ENCODE data around the gene HIP1. TPM values are rescaled to one million over a fixed set of nuclear protein-coding genes. Genes with fewer than 3 reads are reported as not detected.

Gene HIP1
- total RNA-seq, 1 donor = 21.2 TPM

DNA sequence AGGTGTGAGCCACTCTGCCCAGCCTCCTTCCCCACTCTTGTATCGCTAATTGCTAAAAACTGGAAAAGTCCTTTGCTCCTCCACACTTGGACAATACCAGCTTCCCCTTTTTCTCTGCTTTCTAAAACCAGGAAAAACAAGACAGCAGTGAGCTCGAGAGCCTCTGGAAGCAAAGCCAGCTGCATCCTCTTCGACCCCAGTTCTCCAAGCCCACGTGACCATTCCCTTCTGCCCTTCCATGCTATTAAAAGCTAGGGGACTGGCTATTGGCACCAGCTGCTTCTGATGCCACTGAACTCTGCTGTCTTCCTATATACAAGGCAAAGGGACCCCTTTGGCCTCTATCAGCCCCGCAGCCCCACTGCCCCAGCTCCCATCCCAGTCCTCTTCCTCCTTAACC is 154.4 kb downstream of the HIP1 start:
- no peak overlapping the region for H3K4me3 ChIP-seq (ENCODE audit: low read depth, low read length)
- TF ChIP-seq, protein P1, sequence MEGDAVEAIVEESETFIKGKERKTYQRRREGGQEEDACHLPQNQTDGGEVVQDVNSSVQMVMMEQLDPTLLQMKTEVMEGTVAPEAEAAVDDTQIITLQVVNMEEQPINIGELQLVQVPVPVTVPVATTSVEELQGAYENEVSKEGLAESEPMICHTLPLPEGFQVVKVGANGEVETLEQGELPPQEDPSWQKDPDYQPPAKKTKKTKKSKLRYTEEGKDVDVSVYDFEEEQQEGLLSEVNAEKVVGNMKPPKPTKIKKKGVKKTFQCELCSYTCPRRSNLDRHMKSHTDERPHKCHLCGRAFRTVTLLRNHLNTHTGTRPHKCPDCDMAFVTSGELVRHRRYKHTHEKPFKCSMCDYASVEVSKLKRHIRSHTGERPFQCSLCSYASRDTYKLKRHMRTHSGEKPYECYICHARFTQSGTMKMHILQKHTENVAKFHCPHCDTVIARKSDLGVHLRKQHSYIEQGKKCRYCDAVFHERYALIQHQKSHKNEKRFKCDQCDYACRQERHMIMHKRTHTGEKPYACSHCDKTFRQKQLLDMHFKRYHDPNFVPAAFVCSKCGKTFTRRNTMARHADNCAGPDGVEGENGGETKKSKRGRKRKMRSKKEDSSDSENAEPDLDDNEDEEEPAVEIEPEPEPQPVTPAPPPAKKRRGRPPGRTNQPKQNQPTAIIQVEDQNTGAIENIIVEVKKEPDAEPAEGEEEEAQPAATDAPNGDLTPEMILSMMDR (IDR thresholded peaks at IDR 0.05; ENCODE audit: insufficient read depth, low read depth, low read length) = no peak
- no peak for DNase-seq (ENCODE audit: low read depth)

DNA sequence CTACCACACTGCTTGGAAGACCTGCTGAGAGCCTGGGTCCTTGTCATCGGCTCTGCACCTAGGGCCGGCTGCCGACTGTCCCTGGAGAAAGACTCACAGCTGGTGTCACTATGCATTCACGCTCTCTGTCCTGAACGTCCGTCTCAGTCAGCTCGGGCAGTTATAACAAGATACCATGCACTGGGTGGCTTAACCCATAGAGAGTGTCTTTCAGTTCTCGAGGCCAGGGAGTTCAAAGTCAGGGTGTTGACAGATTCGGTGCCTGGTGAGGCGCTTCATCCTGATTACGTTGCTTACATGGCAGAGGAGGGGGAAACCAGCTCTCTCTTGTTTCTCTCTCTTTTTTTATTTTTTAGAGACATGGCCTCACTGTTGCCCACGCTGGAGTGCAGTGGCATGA is 155.5 kb downstream of the HIP1 start:
- H3K4me3 ChIP-seq (ENCODE audit: low read depth, low read length) = no peak overlapping the region
- TF ChIP-seq, protein P1 (IDR thresholded peaks at IDR 0.05; ENCODE audit: insufficient read depth, low read depth, low read length) = no peak
- no peak for DNase-seq (ENCODE audit: low read depth)

DNA sequence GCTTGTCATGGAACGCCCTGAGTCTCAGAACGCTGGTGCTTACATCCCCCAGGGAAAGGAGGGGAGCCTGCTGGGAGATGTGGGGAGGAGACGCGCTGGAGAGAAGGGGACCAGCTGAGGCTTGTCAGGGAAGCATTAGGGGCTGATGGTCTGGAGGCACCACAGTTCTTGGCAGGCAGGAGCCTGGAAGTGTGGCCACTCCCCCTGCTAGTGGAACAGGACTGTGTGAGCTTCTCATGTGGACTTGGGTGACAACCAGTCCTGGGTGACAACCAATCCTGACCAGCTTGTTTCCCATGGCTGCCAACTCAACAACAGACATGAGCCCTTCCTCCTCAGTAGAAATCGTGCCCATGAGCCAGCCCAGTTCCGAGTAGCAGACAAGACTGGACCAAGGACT is 158.8 kb downstream of the HIP1 start:
- TF ChIP-seq, protein P1 (IDR thresholded peaks at IDR 0.05; ENCODE audit: insufficient read depth, low read depth, low read length) = no peak
- H3K4me3 ChIP-seq (ENCODE audit: low read depth, low read length) = no peak overlapping the region
- no peak for DNase-seq (ENCODE audit: low read depth)

DNA sequence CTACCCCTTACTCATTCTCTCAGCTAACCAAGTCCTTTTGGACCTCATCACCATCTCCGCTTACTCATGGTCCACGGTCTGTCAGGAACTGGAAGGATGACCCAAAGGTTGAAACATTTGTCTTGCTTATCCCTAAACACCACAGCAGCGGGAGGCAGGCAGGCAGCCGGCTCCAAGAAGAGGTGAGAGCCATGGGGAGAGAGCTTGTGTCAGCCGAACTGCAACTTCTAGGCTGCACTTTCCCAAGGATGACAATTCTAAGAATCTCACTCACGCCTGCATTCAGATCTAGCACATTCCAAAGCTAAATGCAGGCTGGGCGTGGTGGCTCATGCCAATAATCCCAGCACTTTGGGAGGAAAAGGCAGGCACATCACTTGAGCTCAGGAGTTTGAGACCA is 160.7 kb downstream of the HIP1 start:
- no peak overlapping the region for H3K4me3 ChIP-seq (ENCODE audit: low read depth, low read length)
- TF ChIP-seq, protein P1 (IDR thresholded peaks at IDR 0.05; ENCODE audit: insufficient read depth, low read depth, low read length) = no peak
- DNase-seq (ENCODE audit: low read depth) = no peak

DNA sequence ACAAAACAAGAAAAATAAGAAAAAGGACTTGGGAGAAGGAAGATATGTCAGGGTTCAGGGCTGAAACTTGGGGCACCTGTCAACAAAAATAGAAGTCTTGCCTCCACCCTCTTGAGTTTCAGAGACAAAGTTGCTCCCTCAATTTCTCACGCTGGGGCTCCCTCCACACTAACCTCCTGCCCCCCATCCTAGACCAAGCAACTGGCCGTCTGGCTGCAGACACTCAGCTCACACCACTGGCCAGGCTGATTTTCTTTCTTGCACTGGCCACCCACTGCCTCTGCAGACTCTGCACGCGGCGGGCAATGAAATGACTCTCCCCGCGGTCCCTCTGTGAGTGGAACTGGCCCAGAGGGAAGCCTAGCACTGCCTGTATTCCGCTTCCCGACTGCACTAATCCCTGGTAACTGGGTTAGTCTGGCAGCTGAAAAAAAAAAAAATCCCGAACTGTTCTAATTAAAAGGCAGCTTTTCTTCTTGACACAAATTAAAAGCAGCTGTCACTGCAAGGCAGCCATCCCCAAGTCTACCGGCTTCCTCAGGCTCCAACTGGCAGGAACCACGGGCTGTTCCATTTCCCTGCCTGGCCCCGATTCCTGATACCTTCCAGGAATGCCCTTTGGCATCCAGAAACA is 163.1 kb downstream of the HIP1 start:
- no peak for DNase-seq (ENCODE audit: low read depth)
- H3K4me3 ChIP-seq (ENCODE audit: low read depth, low read length) = no peak overlapping the region
- TF ChIP-seq, protein P1 (IDR thresholded peaks at IDR 0.05; ENCODE audit: insufficient read depth, low read depth, low read length) = no peak

DNA sequence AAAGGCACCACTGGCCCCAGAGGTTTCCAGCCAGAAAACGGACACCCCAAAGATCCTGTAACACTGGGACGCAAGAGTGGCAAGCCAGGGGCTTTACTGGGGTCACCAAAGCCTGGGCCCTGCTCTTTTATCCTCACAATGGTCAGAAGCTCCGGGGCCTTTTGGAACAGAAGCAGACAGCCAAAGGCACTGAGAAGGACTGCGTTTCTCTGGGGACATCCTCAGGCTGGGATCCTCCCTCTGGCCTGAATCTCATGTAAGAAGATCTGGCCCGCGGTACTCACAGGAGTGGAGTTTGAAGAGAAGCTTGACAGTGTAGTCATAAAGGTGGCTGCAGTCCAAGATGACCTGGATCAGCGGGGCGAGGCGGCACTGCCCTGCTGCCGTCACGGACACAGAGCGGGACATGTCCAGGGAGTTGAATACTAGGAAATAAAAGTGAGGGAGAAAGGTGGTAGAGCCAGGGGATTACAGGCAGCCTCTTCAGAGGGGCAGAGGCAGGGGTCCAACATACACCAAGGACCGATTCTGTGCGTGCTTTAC is 165.2 kb downstream of the HIP1 start:
- no peak for DNase-seq (ENCODE audit: low read depth)
- H3K4me3 ChIP-seq (ENCODE audit: low read depth, low read length) = no peak overlapping the region
- TF ChIP-seq, protein P1 (IDR thresholded peaks at IDR 0.05; ENCODE audit: insufficient read depth, low read depth, low read length) = no peak

DNA sequence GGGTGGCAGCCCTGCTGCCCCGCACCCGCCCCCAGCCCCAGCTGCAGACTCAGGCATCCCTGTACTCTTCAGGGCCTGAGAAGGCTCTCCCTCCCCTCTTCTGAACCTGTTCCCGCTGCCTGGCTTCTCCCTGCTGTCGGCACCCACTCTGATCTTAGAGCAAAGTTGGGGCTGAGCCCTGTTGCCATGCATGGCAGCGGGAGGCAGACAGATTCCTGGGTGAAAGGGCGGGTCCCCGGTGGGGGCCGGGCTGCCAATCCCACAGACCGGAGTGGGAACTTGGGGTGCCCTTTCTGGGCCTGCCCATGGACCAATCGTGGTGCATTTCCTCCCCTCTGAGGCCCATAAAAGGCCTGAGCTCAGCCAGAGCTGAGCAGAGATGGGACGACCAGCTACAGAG is 165.9 kb downstream of the HIP1 start:
- DNase-seq (ENCODE audit: low read depth) = no peak
- no peak overlapping the region for H3K4me3 ChIP-seq (ENCODE audit: low read depth, low read length)
- TF ChIP-seq, protein P1 (IDR thresholded peaks at IDR 0.05; ENCODE audit: insufficient read depth, low read depth, low read length) = no peak

Data from fibroblast of villous mesenchyme (primary cell).